Measurements from ENCODE around the gene FYTTD1.
A peak's percentile ranks its signal among the peaks of the same experiment; 100 is the strongest.

The FYTTD1 gene

DNA sequence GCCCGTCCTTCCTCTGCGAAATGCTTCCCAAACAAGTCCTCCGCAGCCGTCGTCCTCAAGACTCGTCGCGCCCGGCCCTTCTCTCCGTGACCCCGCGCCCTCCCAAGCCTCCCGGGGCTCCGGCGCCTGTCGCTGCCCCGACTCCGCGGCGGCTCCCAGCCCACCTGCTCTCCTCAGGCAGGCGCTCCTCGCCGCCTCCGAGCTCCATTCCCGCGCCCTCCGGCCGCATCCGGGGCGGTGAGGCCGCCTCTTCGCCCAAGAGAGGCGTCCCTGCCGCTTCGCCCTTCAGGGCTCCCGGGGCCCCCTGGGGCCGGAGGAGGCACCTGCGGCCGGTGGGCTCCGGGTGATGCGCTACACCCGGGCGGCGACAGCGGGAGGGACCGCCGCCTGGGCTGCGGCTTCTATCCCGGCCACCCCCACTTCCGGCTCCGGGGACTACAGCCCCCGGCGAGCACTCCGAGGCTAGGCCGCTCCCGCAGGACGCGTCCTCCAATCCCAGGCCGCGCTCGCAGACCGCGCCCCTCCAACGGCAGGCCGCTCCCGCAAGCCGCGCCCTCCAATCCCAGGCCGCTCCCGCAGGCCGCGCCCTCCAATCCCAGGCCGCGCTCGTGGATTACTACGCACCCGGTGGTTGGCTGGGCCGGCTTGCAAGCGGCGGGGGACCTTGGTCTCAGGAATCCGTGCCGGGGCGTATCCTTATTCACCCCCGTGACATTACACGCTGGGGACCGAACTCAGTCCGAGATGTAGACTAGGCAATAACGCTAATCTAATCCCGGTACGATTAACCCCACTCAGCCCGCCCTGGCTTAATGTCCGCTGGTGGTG is 13.0 kb upstream of the FYTTD1 start, which contains the start of gene RUBCN:
Gene RUBCN, minus strand, starts transcription at position 414 of the 828 bp plus-strand sequence. Its CDS starts 185 bp downstream, at position 229.
- peak; percentile 84 for DNase-seq (ENCODE audit: low read depth)
- peak within 1 kb of the TSS; percentile 76 for H3K4me3 ChIP-seq (ENCODE audit: low read depth, low read length)

DNA sequence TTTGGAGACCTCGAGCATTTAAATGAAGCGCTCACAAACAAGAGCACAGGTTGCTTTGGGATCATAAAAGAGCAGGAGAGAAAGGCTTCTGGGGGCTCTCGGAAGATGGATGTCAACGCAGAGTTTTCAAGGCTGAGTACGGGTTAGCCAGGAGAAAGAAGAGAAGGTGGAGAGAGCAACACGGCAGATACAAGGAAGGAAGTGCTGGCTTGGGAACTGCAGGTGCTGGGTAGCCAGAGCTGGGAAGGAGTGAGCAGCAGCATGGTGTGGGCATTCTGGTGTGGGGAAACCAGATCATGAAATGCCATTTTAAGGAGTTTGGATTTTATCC is 12.4 kb upstream of the FYTTD1 start:
- DNase-seq (ENCODE audit: low read depth) = no peak
- peak overlapping the region; percentile 76 for H3K4me3 ChIP-seq (ENCODE audit: low read depth, low read length)

DNA sequence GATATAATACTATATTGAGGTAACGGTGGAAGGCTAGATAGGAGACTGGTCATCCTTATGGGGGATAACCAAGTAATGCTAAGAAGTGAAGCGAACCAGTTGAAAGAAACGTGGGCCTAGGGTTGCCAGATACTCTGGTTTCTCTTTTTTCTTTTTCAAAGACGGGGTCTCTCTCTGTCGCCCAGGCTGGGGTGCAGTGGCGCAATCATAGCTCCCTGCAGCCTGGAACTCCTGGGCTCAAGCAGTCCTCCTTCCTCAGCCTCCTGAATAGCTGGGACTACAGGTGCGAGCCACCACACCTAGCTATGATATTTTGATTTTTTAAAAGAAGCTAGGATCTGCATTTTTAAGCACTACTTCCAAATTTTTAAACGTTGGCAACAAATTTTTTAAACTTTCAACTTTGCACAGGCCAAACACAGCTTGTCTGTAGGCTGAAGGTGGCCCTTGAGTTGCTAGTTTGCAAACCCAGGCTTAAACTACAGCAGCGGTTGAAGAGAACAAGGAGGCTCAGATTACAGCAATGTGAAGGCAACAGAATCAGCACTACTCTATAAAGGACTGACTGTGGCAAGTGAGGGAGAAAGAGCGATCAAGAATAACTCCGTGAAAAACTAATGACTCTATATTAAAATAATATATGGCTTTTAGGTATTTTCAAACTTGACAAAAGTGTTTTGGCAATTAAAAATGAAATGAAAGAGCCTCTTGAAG is 11.8 kb upstream of the FYTTD1 start:
- no peak for DNase-seq (ENCODE audit: low read depth)
- H3K4me3 ChIP-seq (ENCODE audit: low read depth, low read length) = peak overlapping the region; percentile 76

DNA sequence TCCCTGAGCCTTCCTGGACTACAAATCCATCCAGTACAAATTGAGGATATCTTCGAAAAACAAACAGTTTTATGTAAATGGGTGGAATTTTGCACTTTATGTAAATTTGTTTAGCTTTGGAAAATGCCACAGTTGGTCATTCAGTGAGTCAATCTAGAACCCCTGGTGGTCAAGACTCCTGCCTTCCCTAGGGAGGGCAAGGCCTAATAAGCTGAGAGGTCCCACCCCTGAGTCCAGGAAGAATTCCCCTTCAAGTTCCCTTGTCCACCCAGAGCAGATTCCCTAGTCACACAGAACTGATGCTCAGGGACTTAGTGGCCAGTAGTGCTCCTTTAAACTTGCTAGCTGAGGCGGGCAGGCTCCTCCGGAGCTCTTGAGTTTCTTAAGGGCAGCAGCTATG is 6.9 kb upstream of the FYTTD1 start:
- H3K4me3 ChIP-seq (ENCODE audit: low read depth, low read length) = no peak overlapping the region

DNA sequence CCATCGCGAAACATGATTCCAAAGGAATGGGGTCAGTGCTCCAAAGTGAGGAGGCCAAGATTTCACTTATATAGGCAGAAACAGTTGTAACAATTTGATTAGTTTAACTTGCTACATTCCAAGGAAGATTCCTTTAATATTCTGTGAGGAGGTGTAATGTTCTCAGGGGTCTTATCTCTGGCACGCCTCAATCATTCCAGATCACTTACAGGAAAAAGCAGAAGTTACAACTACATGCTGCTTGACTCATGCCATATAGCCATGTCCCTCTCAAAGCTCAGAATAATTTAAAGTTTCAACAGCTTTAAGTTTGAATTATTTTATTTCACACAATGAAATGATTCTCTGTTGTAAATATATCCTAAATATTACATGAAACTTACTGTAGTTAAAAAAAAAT is 3.5 kb upstream of the FYTTD1 start:
- no peak overlapping the region for H3K4me3 ChIP-seq (ENCODE audit: low read depth, low read length)
- DNase-seq (ENCODE audit: low read depth) = no peak

More for the DNA sequence above, 6.9 kb upstream of the FYTTD1 start:
- no peak for DNase-seq (ENCODE audit: low read depth)

DNA sequence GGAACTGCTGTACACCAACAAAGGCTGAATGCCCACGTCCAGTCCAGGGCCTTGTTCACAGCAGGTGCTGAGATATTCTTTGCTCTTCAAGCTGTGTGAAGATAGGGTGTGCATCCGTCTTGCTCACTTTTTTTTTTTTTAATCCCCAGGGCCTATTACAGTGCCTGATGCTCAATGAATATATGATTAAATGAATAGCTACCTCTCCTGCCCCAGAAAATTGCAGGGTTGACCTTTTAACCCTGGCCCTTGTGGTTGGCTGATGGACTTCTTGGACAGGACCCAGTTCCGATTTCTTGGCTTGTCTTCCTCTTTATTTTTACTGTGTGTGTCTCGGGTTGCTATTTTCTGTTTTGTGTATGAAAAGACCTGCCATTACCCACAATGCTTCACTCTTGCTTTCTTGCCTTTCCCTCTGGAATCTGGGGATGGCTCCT is 2.9 kb upstream of the FYTTD1 start:
- DNase-seq (ENCODE audit: low read depth) = no peak
- H3K4me3 ChIP-seq (ENCODE audit: low read depth, low read length) = no peak overlapping the region

DNA sequence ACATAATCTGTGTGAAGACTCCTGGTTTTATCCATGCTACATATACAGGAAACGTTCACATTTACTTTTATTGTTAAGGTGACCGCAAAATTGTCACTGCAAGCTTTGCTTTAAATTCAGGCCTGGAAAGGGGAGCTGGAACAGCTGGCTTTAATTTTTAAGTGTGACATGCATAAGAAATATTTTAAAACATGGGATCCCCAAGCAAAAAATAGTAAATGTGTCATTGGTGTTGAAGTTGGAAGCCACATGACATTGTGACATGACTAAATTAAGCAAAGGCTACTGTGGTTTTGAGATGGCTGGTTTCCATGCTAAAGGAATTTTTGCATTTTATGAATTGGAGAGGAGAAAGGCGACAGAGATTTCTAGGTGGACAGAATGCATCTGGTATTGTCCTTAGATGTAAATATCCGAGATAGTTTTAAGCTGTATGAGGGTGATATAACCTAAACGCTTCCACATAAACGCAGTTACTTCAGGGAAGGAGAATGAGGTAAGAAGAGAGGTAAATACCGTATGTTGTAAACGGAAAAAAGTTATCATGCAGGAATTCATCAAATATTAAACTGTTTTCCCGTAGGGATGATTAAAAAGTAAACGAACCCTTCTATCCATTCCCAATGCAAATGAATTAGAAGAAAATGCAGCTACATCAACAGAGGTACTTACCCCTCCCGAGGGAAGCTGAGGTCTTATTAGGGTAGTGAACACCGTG is 927 bp upstream of the FYTTD1 start:
- peak overlapping the region; percentile 75 for H3K4me3 ChIP-seq (ENCODE audit: low read depth, low read length)
- no peak for DNase-seq (ENCODE audit: low read depth)

DNA sequence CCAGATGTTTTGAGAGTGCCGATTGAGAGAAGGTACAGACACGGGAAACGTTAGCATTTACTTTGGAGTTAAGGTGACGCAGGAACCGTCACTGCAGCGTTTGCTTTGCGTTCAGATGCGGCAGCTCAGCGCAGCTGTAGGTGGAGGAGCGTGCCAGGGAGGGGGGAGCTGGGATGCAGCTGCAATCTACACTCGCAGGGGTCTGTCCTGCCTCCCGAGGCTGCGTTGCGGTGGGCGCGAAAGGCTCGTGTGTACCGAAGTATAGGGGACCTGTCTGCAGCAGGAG is 425 bp upstream of the FYTTD1 start:
- peak; percentile 34 for DNase-seq (ENCODE audit: low read depth)
- peak overlapping the region; percentile 75 for H3K4me3 ChIP-seq (ENCODE audit: low read depth, low read length)

DNA sequence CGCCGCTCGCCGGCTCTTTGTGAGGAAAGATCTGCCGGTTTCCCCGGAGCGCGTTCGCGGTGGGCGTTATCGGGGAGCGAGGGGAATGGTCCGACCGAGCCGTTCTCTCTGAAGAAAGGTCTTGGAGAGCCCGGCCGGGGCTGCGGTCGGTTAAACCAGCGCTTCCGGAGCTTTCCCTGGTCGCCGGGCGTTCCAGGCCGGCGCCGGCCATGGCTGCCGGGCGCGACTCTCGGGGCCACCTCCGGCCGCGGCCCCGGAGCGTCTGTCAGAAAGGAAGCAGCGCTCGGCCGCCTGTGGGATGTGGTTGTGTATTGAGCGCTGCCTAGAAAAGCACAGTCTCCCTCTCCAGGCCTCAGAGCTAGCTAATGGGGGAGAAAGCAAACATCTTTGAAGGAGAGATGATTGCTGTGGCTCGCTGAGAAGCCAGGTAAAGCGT is 731 bp downstream of the FYTTD1 start:
- DNase-seq (ENCODE audit: low read depth) = no peak
- peak overlapping the region; percentile 75 for H3K4me3 ChIP-seq (ENCODE audit: low read depth, low read length)

DNA sequence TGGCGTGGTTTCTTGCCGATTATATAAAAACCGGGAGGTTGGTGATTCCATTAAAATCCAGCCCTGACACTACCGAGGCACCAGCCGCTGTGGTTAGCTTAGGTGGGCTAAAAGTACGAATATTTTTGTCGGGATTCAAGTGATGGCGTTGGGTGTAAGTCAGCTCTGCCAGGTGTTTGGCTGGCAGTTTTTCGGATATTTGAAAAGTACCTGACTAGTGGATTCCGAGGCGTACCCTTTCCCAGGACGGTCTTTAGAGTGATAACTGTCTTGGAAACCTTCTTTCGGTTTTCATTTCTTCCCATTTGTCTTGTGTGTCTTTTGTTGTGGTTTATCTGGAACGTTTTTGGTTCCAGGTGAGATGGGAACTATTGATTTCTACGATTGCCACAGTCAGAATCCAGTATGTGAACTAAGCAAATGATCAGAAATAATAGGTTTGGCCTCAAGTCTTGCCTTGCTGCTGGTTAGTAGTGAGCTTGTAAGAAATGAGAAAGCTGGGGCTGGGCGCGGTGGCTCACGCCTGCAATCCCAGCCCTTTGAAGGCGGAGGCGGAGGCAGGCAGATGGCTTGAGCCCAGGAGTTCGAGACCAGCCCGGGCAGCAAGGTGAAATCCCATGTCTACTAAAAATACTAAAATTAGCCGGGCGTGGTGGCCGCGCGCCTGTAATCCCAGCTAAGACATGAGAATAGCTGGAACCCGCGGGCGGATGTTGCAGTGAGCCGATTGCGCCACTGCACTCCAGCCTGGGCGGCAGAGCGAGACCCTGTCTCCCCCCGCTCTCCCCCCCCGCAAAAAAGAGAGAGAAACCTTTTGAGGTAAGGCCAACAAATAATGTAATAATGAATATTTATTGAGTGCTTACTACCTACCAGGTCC is 1.4 kb downstream of the FYTTD1 start:
- DNase-seq (ENCODE audit: low read depth) = no peak
- peak overlapping the region; percentile 75 for H3K4me3 ChIP-seq (ENCODE audit: low read depth, low read length)

DNA sequence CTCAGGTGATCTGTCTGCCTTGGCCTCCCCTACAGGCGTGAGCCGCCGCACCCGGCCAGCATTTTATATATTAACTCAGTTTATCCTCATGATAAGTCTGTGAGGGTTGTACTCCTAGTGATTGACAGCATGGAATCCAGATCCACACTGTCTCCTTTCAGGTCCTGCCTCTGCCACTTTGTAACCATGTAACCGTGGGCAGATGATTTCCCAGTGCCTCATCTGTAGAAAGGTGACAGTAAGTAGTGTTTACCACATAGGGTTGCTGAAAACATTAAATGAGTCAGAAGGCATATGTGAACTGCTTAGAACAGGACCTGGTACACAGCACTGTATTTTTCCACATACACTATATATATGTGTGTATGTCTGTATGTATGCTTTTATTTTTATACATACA is 2.4 kb downstream of the FYTTD1 start:
- no peak overlapping the region for H3K4me3 ChIP-seq (ENCODE audit: low read depth, low read length)
- no peak for DNase-seq (ENCODE audit: low read depth)

DNA sequence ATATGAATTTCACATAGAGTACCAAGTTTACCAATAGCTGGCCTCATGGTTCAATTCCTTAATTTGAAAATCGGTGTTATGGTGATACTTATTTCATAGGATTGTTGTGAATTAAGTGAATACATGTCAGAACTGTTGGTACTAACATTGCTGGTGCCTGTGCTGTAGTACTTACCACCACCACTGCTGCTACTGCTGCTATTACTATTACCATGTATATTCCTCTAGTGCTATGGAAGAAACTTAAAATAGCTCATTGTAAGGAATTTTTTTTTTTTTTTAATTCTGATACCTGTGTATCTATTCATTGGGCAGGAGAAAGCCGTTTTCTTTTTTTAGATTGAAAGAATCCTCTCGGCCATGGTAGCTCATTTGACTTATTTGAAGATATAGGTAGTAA is 3.6 kb downstream of the FYTTD1 start:
- no peak overlapping the region for H3K4me3 ChIP-seq (ENCODE audit: low read depth, low read length)
- DNase-seq (ENCODE audit: low read depth) = no peak

DNA sequence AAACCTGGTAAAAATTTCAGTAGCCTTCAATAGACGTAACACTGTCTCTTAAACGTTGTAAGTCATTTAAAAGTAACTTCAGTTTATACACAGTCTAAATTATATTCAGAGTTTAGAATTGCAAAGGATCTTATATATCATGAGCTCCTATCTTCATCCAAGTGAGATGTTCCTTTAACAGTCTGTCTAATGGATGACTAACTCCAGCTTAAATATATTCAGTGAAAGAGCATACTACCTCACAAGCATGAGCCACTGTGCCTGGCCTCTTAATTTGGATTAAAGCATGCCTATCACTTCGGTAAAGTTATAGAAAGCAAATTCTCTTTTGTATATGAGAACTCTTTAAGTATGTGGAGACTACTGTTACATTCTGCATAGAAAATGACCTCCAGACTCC is 7.0 kb downstream of the FYTTD1 start:
- H3K4me3 ChIP-seq (ENCODE audit: low read depth, low read length) = no peak overlapping the region
- no peak for DNase-seq (ENCODE audit: low read depth)

DNA sequence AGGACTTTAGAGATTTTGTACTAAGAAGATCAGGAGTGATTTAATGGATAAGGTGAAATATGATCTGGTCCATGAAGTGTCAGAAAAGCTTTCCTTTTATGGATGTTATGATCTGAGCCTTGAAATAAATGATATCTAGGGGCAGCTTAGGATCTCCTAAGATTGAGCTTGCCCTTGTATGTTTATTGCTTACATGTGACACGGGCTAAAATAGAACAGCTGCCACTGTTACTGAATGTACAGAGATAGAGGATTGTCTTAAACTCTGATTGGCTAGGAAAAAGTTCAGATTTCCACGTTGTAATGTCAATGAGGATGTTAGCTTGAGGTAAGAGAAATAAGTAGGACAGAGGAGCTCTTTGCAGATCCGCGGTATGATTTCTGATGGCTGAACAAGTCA is 8.8 kb downstream of the FYTTD1 start:
- DNase-seq (ENCODE audit: low read depth) = no peak
- no peak overlapping the region for H3K4me3 ChIP-seq (ENCODE audit: low read depth, low read length)

DNA sequence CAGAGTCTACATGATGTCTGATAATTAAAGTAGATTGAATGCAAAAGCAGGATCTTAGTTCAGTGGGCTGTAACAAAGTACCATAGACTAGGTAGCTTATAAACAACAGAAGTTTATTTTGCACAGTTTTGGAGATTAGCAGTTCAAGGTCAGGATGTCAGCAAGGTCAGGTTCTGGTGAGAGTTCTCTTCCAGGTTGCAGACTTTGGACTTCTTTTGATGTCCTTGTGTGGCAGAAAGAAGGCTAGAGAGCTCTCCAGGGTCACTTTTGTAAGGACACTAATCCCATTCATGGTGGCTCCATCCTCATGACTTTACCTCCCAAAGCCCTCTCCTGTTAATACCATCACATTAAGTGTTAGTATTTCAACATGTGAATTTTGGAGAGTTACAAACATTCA is 12.1 kb downstream of the FYTTD1 start:
- no peak overlapping the region for H3K4me3 ChIP-seq (ENCODE audit: low read depth, low read length)
- DNase-seq (ENCODE audit: low read depth) = no peak

DNA sequence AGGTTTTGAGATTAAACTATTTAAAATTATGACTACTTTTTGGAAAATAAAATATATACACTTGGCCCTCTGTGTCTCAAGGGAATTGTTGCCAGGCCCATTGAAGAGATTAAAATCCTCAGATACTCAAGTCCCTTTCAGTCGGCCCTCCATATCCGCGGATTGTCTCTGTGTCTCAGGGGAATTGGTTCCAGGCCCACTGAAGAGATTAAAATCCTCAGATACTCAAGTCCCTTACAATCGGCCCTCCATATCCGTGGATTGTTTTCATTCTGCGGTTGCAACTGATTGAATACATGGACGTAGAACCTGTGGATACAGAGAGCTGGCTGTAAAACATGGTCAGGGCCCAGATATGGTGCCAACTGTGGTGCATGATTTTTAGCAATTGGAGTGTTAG is 25.6 kb downstream of the FYTTD1 start:
- no peak for DNase-seq (ENCODE audit: low read depth)
- no peak overlapping the region for H3K4me3 ChIP-seq (ENCODE audit: low read depth, low read length)

DNA sequence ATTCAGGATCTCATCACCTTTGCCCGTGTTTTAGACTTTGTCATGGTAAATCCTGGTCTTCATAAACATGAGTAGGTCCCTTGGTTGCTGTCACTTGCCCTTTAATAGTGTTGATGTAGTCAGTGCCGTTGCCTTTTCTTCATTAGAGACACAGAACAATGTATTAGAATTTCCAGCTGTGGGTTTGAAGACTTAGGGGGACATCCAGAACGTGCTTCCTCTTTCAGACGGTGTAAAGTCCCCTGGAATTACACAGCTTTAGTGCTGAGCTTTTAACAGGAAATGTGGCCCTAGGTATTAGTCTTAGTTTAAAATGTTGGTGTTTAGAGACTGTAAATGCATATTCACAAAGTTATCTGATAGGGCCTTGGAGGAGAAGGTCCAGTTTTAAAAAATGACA is 32.5 kb downstream of the FYTTD1 start:
- no peak for DNase-seq (ENCODE audit: low read depth)
- no peak overlapping the region for H3K4me3 ChIP-seq (ENCODE audit: low read depth, low read length)

DNA sequence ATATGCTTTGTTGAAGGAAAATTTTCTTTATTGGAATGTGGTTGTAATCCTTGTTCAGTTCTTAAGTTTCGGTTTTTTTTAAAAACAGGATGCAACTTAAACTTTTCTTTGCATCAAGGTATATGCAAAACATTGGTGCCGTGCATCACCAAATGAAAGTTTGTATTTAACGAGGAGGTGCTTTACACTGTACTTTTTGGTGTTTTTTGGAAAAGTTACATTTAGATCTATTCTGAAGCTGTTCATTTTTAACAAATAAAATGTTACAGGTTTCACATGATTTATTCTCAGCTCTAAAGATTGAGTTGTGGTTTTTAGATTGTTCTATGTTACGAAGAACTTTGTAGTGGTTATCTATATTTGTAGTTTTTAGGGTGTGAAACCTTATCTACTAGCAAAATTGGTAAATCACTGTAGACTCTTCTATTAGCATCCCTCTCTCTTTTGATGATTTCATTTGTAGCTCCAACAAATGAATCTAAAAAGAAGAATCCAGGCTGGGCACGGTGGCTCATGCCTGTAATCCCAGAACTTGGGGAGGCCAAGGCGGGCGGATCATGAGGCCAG is 34.4 kb downstream of the FYTTD1 start:
- no peak overlapping the region for H3K4me3 ChIP-seq (ENCODE audit: low read depth, low read length)
- no peak for DNase-seq (ENCODE audit: low read depth)

DNA sequence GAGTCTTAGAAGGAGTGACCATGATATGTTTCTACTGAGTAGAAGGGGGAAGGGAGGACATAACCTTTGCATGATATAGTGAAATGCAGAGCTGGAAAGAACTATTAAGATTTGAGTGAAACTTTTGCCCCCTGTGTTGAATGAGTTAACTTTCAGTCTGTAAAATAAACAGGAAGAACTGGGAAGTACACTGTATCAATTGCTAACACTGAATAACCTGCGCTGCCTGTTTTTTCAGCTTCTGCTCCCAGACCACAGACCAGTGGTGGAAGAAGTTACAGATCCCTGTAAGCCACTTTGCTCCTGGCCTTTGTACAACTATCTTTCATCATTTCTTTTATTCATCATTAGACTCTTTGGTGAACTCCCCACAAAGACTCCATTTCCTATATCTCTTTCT is 37.7 kb downstream of the FYTTD1 start:
- H3K4me3 ChIP-seq (ENCODE audit: low read depth, low read length) = no peak overlapping the region
- no peak for DNase-seq (ENCODE audit: low read depth)
